Measurements from ENCODE around the gene VMP1. TPM values are rescaled to one million over a fixed set of nuclear protein-coding genes. Genes with fewer than 3 reads are reported as not detected.

The VMP1 gene
- total RNA-seq, 1 experiment from 2014 or later: 72.8 TPM

GRCh38 chr17:59719526-59719925 lies 12.1 kb downstream of the VMP1 start:
- CTCF ChIA-PET: no interaction called here
- no peak overlapping the region for H3K27ac Mint-ChIP-seq

GRCh38 chr17:59722623-59723022 lies 15.2 kb downstream of the VMP1 start:
- peaks cover 11% of the 10 kb centered on the region for H3K4me1 Mint-ChIP-seq
- ATAC-seq (no peak), DNase-seq (ENCODE audit: low spot score) (no peak)
- no peak overlapping the region for H3K4me3 Mint-ChIP-seq
- H3K9me3 Mint-ChIP-seq: no peaks in the 10 kb centered on the region
- H3K27me3 Mint-ChIP-seq (ENCODE audit: low read depth): no peaks in the 10 kb centered on the region
- POLR2A ChIA-PET: no interaction called here
- CTCF ChIA-PET: no interaction called here
- no peak for TF ChIP-seq MLX (CRISPR knock-in tag; IDR thresholded peaks at IDR 0.05)
- TF ChIP-seq ZNF317 (CRISPR knock-in tag; IDR thresholded peaks at IDR 0.05; ENCODE audit: borderline replicate concordance, low read depth): no peak
- no peak for TF ChIP-seq SP1 (CRISPR knock-in tag; conservative IDR thresholded peaks at IDR 0.05)
- no peak for TF ChIP-seq ZNF121 (CRISPR knock-in tag; IDR thresholded peaks at IDR 0.05)
- no peak for TF ChIP-seq TCF7 (CRISPR knock-in tag; IDR thresholded peaks at IDR 0.05; ENCODE audit: low read depth)
- TF ChIP-seq GRHL2 (CRISPR knock-in tag; IDR thresholded peaks at IDR 0.05; ENCODE audit: insufficient replicate concordance, severe bottlenecking): no peak
- no peak for TF ChIP-seq CBFB (CRISPR knock-in tag; IDR thresholded peaks at IDR 0.05; ENCODE audit: low read depth)
- TF ChIP-seq CDX4 (CRISPR knock-in tag; IDR thresholded peaks at IDR 0.05; ENCODE audit: borderline replicate concordance): no peak
- TF ChIP-seq NR3C1 (CRISPR knock-in tag; conservative IDR thresholded peaks at IDR 0.05; ENCODE audit: low read depth): no peak
- H3K36me3 Mint-ChIP-seq: no peaks in the 10 kb centered on the region
- H3K27ac Mint-ChIP-seq: no peak overlapping the region

More at GRCh38 chr17:59719526-59719925, 12.1 kb downstream of the VMP1 start:
- Mint-ChIP-seq H3K4me3 (no peak overlapping the region), H3K27me3 (ENCODE audit: low read depth) (no peaks in the 10 kb centered on the region), H3K4me1 (peaks cover 11% of the 10 kb centered on the region), H3K9me3 (no peaks in the 10 kb centered on the region), H3K36me3 (no peaks in the 10 kb centered on the region)
- DNase-seq (ENCODE audit: low spot score): no peak
- POLR2A ChIA-PET: no interaction called here
- no peak for ATAC-seq
- no peak for TF ChIP-seq ARID4B (CRISPR knock-in tag; IDR thresholded peaks at IDR 0.05; ENCODE audit: borderline replicate concordance)
- TF ChIP-seq ATF1 (CRISPR knock-in tag; IDR thresholded peaks at IDR 0.05): no peak
- TF ChIP-seq TP53 (CRISPR knock-in tag; IDR thresholded peaks at IDR 0.05): no peak
- no peak for TF ChIP-seq MAX (CRISPR knock-in tag; IDR thresholded peaks at IDR 0.05)

GRCh38 chr17:59723041-59723440 lies 15.6 kb downstream of the VMP1 start:
- no peaks in the 10 kb centered on the region for H3K36me3 Mint-ChIP-seq
- ChIA-PET POLR2A (no interaction called here), CTCF (no interaction called here)
- H3K9me3 Mint-ChIP-seq: no peaks in the 10 kb centered on the region
- H3K27me3 Mint-ChIP-seq (ENCODE audit: low read depth): no peaks in the 10 kb centered on the region
- no peak overlapping the region for H3K27ac Mint-ChIP-seq
- peaks cover 11% of the 10 kb centered on the region for H3K4me1 Mint-ChIP-seq
- DNase-seq (ENCODE audit: low spot score): no peak
- no peak overlapping the region for H3K4me3 Mint-ChIP-seq
- ATAC-seq: no peak
- no peak for TF ChIP-seq ERG (CRISPR knock-in tag; IDR thresholded peaks at IDR 0.05)
- no peak for TF ChIP-seq MLX (CRISPR knock-in tag; IDR thresholded peaks at IDR 0.05)
- no peak for TF ChIP-seq USF1 (CRISPR knock-in tag; IDR thresholded peaks at IDR 0.05)
- TF ChIP-seq USF2 (CRISPR knock-in tag; IDR thresholded peaks at IDR 0.05): no peak
- TF ChIP-seq KAT7 (CRISPR knock-in tag; IDR thresholded peaks at IDR 0.05; ENCODE audit: borderline replicate concordance): no peak
- no peak for TF ChIP-seq NFE2L1 (CRISPR knock-in tag; IDR thresholded peaks at IDR 0.05)
- TF ChIP-seq PRDM15 (CRISPR knock-in tag; IDR thresholded peaks at IDR 0.05): no peak

Data from WTC11 (cell line).